Activated T-cell treated with anti-CD3 and anti-CD28 coated beads, Interleukin-2, amount 50 U/mL, for 1 hour (primary cell): Measurements from ENCODE around the gene SPATA20.

Experiments used
- DNase-seq: peaks from one replicate; pipeline ENCODE4 v3.0.0-alpha.2; 2020

Gene SPATA20

DNA sequence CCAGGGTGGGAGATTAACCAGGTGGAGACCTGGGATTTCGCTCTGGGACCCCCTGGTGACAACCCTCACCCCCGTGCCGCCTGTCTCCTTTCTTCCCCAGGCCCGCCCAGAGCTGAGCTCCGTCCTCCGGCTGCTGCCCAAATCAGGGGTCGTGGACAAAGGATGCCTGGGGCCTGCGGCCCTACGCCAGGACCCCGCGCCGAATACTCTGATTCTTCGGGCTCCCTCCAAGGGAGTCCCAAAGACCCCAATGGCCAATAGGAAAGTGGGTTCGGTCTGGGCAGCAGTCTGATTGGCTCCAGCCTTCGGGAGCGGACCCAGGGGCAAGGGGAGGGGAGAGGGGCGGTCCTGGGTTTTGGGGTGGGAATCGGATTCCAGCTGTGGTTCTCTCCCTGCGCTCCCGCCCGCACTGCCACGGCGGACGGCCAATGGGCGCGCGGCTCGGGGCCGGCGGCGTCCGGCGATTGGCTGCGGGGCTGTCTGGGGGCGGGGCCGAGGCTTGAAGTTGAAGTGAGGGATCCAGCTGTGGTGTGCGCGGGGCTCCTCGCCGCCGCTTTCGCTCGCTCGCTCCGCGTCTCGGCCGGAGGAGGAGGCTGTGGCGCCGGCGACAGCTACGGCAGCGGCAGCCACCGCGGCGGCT, 13.3 kb downstream of the SPATA20 start, which contains the start of gene CACNA1G:
TSS of gene CACNA1G (plus strand) at position 531 of the 640 bp plus-strand sequence. CDS start 745 bp downstream, outside the sequence.
- DNase-seq, result peak; percentile 90

DNA sequence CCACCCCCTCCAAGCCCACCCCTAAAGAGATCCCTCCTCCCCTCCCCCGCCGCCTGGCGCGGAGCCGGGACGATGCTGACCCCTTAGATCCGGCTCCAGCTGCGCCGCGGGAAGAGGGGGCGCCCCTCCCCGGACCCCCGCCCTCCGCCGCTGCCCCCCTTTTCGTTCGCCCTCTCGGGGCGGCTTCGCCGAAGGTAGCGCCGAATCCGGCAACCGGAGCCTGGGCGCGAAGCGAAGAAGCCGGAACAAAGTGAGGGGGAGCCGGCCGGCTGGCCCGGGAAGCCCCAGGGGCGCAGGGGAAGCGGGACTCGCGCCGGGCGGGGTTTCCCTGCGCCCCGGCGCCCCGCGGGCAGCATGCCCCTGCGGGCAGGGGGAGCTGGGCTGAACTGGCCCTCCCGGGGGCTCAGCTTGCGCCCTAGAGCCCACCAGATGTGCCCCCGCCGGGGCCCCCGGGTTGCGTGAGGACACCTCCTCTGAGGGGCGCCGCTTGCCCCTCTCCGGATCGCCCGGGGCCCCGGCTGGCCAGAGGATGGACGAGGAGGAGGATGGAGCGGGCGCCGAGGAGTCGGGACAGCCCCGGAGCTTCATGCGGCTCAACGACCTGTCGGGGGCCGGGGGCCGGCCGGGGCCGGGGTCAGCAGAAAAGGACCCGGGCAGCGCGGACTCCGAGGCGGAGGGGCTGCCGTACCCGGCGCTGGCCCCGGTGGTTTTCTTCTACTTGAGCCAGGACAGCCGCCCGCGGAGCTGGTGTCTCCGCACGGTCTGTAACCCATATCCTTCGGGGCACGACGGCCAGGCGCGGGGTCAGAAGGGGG, 14.2 kb downstream of the SPATA20 start:
- DNase-seq, result peak; percentile 50

DNA sequence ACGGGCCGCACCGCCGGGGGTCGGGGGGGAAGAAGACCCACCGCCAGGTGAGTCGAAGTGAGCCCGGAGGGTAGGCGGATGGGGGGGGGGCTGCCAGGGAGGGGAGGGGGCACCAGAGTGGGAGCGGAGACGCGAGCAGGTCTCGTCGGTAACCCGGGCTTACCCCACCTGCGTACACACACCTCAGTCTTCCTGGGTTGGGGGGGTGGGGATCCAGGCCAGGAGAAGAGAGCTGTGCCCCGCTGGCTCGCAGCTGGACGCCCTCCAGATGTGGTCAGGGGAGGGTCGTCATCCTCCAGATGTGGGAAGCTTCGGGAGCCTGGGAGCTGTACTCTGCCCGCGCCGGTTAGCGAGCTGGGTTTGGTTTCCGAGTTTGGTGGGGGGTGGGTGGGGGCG, 14.8 kb downstream of the SPATA20 start:
- DNase-seq, result peak; percentile 29

DNA sequence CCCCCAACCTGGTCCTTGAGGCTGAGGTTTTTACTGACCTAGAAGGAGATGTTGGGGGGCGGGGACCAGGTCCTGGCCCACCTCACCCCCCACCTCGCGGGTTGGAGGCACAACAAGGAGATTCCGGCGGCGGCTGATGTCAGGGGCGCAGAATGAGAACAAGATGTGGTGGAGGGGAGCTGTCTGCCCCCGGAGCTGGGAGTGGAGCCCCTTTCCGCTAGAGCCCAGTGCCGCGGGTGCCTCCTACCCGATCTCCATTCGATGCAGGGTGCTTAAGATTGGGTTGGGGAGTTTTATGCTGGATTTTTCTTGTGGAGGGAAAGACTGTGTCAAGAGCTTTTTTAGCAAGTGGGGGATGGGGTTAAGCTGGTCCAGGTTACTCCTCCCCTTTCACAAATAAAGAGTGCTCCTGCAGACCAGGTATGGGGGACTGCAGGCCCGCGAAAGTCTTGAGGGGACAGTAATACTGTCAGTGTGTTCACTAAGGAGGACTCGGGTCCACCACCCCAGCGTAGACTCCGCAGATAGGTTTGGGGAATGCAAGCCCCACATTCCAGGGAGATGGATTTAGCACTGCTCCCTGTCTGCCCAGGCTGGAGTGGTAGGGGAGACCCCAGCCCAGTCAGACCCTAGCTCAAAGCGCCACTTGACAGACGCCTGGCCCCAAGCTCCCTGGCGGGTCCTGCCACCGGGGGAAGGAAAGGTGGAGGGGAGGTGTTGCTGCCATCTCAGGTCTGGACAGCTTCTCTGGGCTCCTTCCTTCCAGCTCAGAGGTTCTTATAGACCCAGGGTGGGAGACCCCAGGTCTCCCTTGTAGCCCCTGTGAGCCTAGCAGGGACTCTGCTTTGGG, 15.5 kb downstream of the SPATA20 start:
- DNase-seq, result peak; percentile 43

DNA sequence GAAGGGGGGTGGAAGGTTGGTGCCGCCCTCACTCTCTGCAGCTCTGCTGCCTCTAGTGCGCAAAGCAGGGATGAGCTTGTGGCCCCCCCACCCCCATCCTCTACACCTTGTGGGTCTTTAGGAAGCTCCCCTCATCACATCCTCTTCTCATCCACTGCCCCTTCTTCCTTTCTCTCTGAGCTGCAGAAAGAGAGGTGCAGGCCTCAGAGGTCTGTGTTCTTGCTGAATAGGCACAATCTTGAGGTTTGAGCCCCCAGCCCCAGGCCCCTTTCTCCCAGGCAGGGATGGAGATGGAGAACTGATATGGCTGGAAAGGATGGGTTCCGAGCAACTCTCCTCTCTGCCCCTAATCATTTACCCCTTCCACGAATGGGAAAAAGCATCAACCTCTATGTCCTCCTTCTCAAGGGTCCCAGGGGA, 16.1 kb downstream of the SPATA20 start:
- DNase-seq, result peak; percentile 35

DNA sequence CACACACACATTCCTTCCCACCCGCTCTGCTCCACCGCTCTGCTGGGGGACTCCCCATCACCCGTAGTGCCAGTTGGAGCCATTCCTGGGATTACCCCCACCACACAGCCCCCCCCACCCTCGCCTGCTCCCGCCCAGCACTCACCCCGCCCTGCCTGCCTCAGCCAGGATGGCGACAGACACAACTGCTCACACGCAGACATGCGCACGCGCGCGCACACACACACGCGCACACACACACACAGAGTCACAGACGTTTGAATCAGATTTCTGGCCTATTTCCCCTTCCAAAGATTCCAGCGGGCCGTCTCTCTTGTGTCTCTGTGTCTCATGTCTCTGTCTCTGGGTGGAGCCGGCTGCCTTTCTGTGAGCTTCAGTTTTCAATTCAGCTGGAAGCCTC, 17.9 kb downstream of the SPATA20 start:
- DNase-seq, result no peak

DNA sequence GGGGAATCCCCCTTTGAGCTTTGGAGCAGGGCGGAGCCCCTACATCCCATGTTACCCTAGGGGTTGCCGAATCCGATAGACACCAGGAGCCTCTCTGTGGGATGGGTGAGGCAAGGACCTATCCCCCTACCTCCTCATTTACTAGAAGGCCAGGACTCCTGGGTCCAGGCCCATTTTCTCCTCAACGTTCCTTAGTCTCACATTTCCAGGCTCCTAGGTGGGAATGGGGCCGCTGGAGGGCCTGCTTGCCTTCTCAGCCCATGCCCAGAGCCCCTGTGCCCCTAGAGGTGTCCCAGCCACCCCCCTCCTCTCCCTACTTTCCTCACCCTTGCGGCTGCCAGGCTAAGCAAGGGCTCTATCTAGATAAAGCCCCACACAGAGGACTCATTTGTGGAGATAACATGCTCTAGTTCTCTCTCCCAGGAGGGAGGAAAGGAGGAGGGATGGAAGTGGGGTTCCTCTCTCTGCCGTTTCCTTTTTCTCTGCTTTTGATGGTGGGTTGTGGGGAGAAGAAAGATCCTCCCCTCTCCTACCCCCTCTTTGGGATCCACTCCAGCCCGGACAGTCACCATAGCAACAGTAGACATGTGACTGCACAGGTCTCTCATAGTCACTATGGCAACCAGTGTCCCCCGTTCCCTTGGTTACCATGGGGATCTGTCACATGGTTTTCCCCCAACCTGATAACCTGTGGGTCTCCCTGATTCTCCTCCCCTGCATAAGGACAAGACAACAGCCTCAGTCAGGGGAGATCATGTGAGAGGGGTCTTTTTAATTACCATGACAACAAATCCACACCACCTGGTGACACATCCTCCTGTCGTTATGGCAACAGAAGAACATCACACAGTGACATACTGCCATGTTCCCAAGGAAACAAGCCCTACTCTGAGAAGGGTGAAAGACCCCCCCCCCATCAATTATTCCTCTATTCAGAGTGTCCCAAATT, 18.7 kb downstream of the SPATA20 start:
- DNase-seq, result no peak

DNA sequence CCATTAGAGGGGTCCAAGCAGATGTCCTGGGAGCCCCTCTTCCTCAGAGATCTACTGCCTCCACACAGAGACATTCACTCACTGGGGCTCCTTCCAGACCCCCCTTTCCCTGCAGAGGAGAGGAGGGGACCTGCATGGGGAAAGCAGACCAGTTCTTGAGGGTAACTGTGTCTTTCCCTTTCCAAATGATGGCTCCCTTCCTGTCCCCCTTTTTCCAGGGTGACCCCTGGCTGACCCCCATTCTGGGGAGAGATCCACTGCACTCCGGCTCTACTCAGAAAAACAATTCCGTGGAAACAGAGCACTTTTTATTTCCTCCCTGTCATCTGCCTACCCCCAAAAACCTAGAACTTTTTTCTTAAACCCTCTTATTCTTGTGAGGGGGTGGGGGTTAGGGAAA, 19.9 kb downstream of the SPATA20 start:
- DNase-seq, result no peak

DNA sequence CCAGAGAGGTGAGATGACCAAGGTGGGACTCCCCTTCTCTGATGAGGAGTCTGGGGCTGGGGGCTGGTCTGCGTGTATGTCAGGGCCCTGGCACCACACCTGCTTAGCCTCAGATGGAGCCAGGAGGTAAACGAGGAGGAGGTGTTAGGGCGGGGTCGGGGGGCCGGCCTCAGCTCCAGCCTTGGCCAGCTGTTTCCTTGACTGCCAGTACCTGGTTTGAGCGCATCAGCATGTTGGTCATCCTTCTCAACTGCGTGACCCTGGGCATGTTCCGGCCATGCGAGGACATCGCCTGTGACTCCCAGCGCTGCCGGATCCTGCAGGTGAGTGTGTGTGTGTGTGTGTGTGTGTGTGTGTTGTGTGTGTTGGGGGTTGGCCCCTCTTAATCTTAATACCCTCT, 21.7 kb downstream of the SPATA20 start:
- no peak for DNase-seq

DNA sequence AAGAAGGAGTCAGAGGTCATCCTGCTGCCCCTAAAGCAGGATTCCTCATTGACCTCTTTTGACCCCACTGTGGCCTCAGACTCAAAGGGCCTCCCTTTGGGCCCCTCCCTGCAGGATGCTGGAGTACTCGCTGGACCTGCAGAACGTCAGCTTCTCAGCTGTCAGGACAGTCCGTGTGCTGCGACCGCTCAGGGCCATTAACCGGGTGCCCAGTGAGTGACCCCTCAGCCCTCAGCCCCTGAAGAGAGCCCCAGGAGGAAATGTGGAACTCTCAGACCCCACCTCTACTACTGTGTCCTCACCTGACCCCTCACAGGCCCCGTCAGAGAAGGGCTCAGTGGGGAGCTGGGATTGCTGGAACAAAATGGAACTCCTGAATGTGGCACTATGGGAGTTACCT, 22.6 kb downstream of the SPATA20 start:
- DNase-seq, result no peak

DNA sequence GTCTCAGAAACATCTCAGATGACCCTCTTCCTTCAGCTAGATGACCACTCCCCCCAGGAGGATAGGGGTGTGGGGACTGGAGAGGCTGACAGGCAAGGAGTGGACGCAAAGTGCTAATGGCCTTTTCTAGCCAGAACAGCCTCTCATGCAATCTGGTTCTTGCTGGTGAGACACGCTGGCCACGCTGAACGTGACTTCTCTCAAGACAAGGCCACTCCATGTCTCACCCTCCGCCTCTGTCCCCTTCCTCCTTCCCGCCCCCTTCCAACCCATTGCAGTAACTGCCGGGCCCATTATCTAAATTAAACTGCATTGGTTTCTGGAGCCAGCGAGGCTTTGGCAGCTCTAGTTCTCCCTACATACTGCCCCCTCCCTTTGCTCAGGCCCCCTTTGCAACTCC, 23.1 kb downstream of the SPATA20 start:
- no peak for DNase-seq

DNA sequence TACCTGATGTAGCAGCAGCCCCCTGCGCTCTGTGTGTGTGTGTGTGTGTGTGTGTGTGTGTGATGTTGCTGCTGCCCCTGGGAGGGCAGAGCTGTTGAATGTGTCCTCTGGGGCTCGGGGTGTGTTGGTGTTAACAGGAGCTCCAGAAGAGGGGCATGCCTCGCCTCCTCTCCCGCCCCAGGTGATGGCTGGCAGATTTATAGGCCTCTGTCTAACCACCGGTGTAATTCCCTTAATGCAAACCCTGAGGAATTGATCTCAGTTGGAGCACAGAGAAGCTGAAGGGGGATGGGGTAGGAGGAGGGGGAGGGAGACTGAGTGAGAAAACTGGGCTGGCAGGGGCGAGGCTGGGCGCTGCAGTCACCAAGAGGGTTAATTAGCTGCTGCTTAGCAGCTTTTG, 23.6 kb downstream of the SPATA20 start:
- DNase-seq, result no peak

DNA sequence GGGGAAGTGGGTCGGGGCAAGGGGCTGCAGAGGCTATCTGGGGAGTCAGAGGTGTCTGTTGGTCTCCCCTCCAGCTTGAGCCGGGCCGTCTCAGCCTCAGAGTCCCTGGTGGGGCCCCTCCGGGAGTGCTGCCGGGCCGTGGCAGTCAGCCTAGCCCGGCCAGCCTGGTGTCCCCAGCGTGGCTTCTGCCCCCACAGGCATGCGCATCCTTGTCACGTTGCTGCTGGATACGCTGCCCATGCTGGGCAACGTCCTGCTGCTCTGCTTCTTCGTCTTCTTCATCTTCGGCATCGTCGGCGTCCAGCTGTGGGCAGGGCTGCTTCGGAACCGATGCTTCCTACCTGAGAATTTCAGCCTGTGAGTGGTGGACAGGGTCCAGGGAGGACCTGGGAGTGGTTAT, 24.7 kb downstream of the SPATA20 start:
- no peak for DNase-seq

DNA sequence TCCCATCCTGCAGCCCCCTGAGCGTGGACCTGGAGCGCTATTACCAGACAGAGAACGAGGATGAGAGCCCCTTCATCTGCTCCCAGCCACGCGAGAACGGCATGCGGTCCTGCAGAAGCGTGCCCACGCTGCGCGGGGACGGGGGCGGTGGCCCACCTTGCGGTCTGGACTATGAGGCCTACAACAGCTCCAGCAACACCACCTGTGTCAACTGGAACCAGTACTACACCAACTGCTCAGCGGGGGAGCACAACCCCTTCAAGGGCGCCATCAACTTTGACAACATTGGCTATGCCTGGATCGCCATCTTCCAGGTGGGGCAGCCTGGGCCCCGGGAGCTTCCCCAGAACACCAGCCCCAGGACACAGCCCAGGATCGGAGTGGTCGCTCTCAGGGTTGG, 25.6 kb downstream of the SPATA20 start:
- DNase-seq, result no peak

DNA sequence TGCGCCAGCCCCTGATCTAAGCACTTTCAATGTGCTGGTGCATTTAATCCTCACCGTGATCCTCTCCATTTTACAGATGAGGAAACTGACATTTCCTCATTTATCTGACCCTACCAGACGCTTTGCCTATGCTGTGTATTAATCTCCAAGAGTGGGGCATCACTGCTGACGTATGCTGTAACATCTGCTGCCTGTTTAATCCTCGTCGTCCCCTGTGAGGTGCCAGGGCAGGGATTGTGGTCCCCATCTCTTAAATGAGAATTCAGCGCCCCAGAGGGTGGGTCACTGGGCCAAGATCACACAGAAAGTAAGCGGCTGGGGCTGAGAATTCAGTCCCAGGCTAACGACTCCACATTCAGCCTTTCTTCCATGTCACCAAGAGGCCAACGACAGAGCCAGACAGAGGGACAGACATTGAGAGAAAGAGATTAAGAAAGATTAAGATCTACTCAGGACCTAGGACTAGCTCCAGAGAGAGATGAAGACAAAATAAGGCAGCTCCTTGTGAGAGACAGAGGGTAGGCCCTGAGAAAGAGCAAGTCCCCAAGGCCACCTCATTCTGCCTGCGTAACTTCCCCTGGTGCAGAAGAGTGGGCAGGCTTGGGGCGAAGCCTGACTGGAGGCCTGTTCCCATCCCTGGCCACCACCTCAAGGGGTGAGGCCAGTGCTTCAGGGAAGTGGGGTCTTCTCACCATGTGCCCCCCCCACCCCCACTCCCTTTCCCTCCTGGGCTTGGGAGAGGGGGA, 27.1 kb downstream of the SPATA20 start:
- no peak for DNase-seq

DNA sequence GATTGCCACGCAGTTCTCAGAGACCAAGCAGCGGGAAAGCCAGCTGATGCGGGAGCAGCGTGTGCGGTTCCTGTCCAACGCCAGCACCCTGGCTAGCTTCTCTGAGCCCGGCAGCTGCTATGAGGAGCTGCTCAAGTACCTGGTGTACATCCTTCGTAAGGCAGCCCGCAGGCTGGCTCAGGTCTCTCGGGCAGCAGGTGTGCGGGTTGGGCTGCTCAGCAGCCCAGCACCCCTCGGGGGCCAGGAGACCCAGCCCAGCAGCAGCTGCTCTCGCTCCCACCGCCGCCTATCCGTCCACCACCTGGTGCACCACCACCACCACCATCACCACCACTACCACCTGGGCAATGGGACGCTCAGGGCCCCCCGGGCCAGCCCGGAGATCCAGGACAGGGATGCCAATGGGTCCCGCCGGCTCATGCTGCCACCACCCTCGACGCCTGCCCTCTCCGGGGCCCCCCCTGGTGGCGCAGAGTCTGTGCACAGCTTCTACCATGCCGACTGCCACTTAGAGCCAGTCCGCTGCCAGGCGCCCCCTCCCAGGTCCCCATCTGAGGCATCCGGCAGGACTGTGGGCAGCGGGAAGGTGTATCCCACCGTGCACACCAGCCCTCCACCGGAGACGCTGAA, 28.7 kb downstream of the SPATA20 start:
- DNase-seq, result no peak

DNA sequence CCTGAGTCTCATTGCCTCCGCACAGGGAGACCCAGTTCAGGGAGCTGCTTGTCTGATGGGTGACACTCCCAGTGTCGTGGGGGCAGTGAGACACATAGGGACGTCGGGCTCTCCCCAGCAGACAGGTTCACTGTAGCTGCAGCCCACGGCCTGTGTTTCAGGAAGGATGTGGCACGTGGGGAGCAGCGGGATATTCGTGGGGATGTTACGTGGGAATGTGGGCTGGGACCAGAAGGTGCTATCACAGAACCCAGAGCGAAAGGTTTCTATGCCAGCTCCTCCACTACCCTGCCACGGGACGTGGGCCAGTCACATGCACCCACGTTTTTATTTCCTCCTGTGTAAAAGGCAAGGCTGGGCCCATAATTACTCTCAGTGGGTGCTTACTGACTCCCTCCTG, 29.9 kb downstream of the SPATA20 start:
- no peak for DNase-seq

DNA sequence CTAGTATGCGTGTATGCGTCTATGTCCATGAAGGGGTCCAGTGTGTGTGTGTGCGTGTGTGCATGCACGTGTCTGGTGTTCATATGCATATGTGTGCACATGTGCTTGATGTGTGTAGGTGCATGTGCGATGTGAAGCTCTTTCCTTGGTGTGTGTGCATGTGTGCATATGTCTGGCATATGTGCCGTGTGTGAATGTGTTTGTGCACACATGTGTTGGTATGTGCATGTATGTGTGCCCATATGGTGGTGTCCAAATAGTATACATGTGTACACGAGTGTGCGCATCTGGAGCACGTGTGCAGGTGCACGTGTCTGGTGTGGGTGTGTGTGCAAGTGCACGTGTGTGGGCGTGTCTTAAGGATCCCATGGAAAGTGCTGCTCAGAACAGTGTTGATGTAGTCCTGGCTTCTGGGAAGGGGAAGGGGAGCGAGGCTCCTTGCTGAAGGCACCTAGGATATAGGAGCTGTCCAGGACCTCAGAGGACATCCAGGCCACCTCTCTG, 30.5 kb downstream of the SPATA20 start:
- no peak for DNase-seq

DNA sequence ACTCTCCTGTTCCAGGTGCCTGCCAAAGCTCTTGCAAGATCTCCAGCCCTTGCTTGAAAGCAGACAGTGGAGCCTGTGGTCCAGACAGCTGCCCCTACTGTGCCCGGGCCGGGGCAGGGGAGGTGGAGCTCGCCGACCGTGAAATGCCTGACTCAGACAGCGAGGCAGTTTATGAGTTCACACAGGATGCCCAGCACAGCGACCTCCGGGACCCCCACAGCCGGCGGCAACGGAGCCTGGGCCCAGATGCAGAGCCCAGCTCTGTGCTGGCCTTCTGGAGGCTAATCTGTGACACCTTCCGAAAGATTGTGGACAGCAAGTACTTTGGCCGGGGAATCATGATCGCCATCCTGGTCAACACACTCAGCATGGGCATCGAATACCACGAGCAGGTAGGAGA, 31.2 kb downstream of the SPATA20 start:
- DNase-seq, result no peak

DNA sequence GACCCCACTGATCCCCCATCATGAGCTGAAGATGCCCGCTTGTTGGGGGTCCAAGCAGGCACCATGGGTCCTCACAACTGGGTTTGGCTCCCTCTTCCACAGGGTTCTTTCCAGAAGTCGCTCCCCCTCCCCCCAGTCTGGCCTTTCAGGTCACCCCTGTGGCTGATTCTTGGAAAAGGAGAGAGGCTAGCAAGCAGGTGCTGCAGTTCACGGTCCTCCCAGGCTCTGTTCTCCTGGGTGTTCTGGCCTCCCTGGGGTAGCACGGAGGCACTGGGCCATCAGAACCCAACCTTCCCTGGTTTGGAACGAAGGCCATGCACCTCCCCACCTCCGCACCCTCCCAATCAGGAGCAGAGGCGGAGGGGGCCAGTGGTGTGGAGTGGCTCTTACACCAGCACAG, 32.4 kb downstream of the SPATA20 start:
- no peak for DNase-seq

DNA sequence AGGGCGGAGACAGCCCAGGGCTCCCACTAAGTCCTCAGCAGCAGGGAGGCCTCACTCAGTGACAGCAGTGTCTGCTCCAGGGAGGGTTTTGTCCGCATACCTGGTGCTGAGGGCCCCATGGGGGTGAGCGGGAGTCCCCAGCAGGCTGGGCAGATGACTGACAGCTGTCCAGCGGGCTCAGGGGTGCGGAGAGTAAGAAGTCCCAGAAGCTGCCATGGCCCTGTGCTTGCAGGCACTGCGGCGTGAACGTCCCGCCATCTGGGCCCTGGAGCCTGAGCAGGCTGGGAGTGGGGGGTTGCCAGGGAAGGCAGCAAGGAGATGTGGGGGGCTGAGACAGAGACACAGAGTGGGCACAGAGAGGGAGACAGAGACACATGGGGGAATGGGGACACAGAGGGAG, 33.7 kb downstream of the SPATA20 start:
- DNase-seq, result no peak
